ENCODE results near the gene FLT1. TPM values are rescaled to one million over a fixed set of nuclear protein-coding genes. Genes with fewer than 3 reads are reported as not detected.

Gene FLT1
- polyA plus RNA-seq, 2 of the 4 experiments (the other 2 are of a cell fraction) = not detected

- TF ChIP-seq CEBPB (IDR thresholded peaks at IDR 0.05) (no peak), MAX (IDR thresholded peaks at IDR 0.05) (no peak)
- no peak for ATAC-seq
- POLR2A ChIA-PET = no interaction called here
These were observed 37.4 kb downstream of the FLT1 start for GRCh38 chr13:28457521-28457920.

GRCh38 chr13:28455580-28456194 is 39.2 kb downstream of the FLT1 start:
- DNase-seq (ENCODE audit: low read depth in 1 of 2, low spot score in 1 of 2) = no peak
- Histone ChIP-seq H3K27ac (no peak overlapping the region), H3K4me2 (no peak overlapping the region), H3K4me3 (no peak overlapping the region), H3K9me3 (no peaks in the 10 kb centered on the region), H3K4me1 (no peaks in the 10 kb centered on the region)
- FAIRE-seq = no peak
- no peak for TF ChIP-seq POLR2A (IDR thresholded peaks at IDR 0.05; ENCODE audit: low read length)
- TF ChIP-seq REST (IDR thresholded peaks at IDR 0.05) = no peak
- TF ChIP-seq PBX3 (IDR thresholded peaks at IDR 0.05) = no peak
- no peak for TF ChIP-seq CHD2 (IDR thresholded peaks at IDR 0.05; ENCODE audit: low read length, partially characterized antibody)
- no peak for TF ChIP-seq JUNB (IDR thresholded peaks at IDR 0.05)
- POLR2A ChIA-PET = no interaction called here
- 1% methylated on average over 3 of the region's 3 CpGs for WGBS (ENCODE audit: missing lambda C conversion rate)
- CTCF ChIA-PET = interaction anchor here (0.8 kb wide), 1 partner anchor 10 kb away, joined by 3 read pairs; no protein-coding TSS in a partner anchor
- ATAC-seq = no peak

More at GRCh38 chr13:28457521-28457920, 37.4 kb downstream of the FLT1 start:
- FAIRE-seq (no peak), DNase-seq (ENCODE audit: low read depth in 1 of 2, low spot score in 1 of 2) (no peak)
- H3K4me2 ChIP-seq = no peak overlapping the region
- no peak overlapping the region for H3K4me3 ChIP-seq
- H3K9me3 ChIP-seq = no peaks in the 10 kb centered on the region
- H3K27ac ChIP-seq = no peak overlapping the region
- no peaks in the 10 kb centered on the region for H3K4me1 ChIP-seq
- CTCF ChIA-PET = interaction anchor here (0.7 kb wide), 1 partner anchor 653 kb away, joined by 3 read pairs; no protein-coding TSS in a partner anchor

- no peak overlapping the region for H3K27ac ChIP-seq
- ChIA-PET CTCF (no interaction called here), POLR2A (no interaction called here)
- FAIRE-seq (no peak), DNase-seq (ENCODE audit: low read depth in 1 of 2, low spot score in 1 of 2) (no peak), ATAC-seq (no peak)
- no peak overlapping the region for H3K4me3 ChIP-seq
- no peaks in the 10 kb centered on the region for H3K4me1 ChIP-seq
- no peaks in the 10 kb centered on the region for H3K9me3 ChIP-seq
- no peak overlapping the region for H3K4me2 ChIP-seq
- TF ChIP-seq JUN (IDR thresholded peaks at IDR 0.05) (no peak), RNF2 (IDR thresholded peaks at IDR 0.05; ENCODE audit: borderline replicate concordance, low read depth) (no peak), TFCP2L1 (CRISPR knock-in tag; IDR thresholded peaks at IDR 0.05) (no peak), ELK1 (IDR thresholded peaks at IDR 0.05; ENCODE audit: low read depth, low read length) (no peak)
These were observed 42.2 kb downstream of the FLT1 start for GRCh38 chr13:28452755-28453154.

GRCh38 chr13:28451482-28452217 is 43.3 kb downstream of the FLT1 start:
- no peak overlapping the region for H3K27ac ChIP-seq
- no peak overlapping the region for H3K4me2 ChIP-seq
- no peak overlapping the region for H3K4me3 ChIP-seq
- ChIA-PET POLR2A (no interaction called here), CTCF (interaction anchor here (1.0 kb wide), 1 partner anchor 262 kb away, joined by 3 read pairs; no protein-coding TSS in a partner anchor)
- WGBS (ENCODE audit: missing lambda C conversion rate) = 29% methylated on average over 14 of the region's 21 CpGs
- H3K9me3 ChIP-seq = no peaks in the 10 kb centered on the region
- no peak for ATAC-seq
- no peaks in the 10 kb centered on the region for H3K4me1 ChIP-seq
- no peak for DNase-seq (ENCODE audit: low read depth in 1 of 2, low spot score in 1 of 2)
- FAIRE-seq = no peak
- TF ChIP-seq ZNF302 (CRISPR knock-in tag; IDR thresholded peaks at IDR 0.05) = no peak
- no peak for TF ChIP-seq USF2 (IDR thresholded peaks at IDR 0.05)
- TF ChIP-seq HEYL (CRISPR knock-in tag; IDR thresholded peaks at IDR 0.05) = no peak
- TF ChIP-seq CTCF (IDR thresholded peaks at IDR 0.05) = no peak
- TF ChIP-seq ZSCAN20 (CRISPR knock-in tag; IDR thresholded peaks at IDR 0.05) = no peak
- TF ChIP-seq BCL3 (IDR thresholded peaks at IDR 0.05) = no peak
- TF ChIP-seq CHD2 (IDR thresholded peaks at IDR 0.05; ENCODE audit: low read length, partially characterized antibody) = no peak
- no peak for TF ChIP-seq FOSB (CRISPR knock-in tag; IDR thresholded peaks at IDR 0.05)
- TF ChIP-seq RCOR1 (IDR thresholded peaks at IDR 0.05; ENCODE audit: low read depth, low read length) = no peak

Measured in A549 (cell line).